Stimulated activated CD8-positive, alpha-beta memory T cell treated with anti-CD3 and anti-CD28 coated beads, Interleukin-7, amount 100 ng/mL, for 24 hours (primary cell): ENCODE measurements around the gene ROR2.

Experiments used
- DNase-seq: peaks from one replicate; pipeline ENCODE4 v3.0.0-alpha.2; 2020; ENCODE audit warnings: low read depth

The ROR2 gene

GRCh38 chr9:91771864-91772263 is 178.2 kb downstream of the ROR2 start:
- DNase-seq, result no peak

- no peak for DNase-seq
These were observed 179.0 kb downstream of the ROR2 start for GRCh38 chr9:91771027-91771426.

DNA sequence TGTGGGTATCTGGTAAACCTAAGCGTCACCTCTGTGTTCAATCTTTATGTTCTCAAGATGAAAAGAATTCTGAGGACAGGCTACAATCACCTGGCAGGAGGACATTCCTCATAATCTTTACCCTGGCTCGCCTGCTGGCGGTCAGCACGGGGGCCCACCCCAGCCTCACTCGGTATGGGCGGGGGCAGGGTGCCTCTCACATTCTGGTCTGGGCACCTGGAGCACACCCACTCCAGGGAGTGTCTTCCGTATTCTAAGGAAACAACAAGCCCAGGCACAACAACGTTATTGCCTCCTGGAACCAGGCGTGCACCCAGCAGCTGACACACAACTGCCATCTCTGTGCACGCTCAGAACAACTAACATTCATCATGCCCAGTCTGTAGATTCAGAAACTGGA is 179.8 kb downstream of the ROR2 start:
- no peak for DNase-seq

GRCh38 chr9:91768977-91769916 is 180.8 kb downstream of the ROR2 start:
- DNase-seq, result no peak

DNA sequence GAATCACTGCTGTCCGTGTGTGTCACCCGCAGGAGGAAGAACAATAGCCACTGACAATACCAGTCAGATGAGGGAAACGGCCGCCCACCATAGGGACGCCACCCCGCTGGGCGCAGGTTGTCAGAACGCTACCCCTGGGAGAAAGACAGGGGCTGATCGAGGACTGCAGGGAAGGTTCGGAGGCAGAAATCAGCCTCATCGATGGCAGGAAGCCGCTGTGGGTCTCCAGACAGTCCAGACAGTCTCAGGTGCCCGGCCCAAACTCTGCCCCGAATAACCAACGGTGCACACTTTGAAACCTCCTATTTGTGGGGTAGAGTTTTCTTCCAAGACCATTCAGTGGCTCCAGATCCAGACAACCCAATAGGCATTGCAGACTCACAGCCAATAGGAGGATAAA is 181.5 kb downstream of the ROR2 start:
- no peak for DNase-seq

GRCh38 chr9:91766315-91767069 is 183.5 kb downstream of the ROR2 start:
- no peak for DNase-seq

DNA sequence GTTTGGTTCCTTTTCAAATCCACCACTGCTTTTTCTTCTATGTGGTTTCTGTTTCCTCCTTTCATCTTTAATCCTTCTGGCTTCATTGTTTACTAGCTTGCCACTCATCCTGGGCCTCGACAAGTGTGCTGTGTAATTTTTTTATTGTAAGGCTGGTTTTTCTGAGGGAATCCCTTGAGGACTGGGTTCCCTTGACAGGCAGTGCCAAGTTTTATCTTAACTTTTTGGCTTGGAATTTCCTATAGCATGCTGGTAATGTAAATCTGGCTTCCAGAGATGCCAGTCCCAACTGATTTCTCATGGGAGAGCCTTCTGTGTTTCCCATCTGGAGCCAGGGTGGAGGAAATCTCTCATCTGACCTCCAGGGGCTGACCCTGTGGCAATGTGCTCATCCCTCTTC is 184.7 kb downstream of the ROR2 start:
- DNase-seq, result no peak

GRCh38 chr9:91764661-91765060 is 185.4 kb downstream of the ROR2 start:
- no peak for DNase-seq

DNA sequence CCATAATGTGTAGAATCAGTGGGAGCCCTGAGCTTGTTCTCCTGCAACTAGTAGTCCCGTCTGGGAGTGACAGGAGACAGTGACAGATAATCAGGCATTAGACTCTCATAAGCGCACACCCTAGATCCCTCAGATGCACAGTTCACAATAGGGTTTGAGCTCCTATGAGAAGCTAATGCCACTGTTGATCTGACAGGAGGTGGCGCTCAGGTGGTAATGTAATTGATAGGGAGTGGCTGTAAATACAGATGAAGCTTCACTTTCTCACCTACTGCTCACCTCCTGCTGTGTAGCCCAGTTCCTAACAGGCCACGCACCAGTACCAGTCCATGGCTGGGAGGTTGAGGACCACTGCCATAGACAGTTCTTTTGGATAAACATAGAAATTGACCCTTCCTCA is 188.7 kb downstream of the ROR2 start:
- no peak for DNase-seq

GRCh38 chr9:91760906-91761305 is 189.1 kb downstream of the ROR2 start:
- DNase-seq, result no peak

GRCh38 chr9:91758491-91758981 is 191.5 kb downstream of the ROR2 start:
- no peak for DNase-seq

DNA sequence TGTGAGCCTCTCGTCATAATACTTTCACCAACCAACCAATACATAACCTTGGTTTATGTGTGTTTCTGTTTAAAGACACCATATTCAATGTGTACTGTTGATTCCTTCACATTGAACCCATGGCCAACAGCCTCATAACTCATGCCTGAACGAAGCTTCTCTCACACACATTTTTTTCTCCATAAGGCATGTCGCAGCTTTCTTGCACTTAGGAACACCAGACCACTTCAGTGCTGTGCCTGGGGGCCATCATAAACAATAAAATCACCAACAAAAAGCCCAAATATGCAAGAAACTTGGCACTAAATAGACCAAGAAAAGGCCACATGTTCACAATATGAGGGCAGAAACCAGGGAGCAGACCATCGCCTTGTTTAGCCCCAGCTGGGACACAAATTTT is 192.2 kb downstream of the ROR2 start:
- DNase-seq, result no peak

GRCh38 chr9:91756510-91756780 is 193.6 kb downstream of the ROR2 start:
- no peak for DNase-seq

DNA sequence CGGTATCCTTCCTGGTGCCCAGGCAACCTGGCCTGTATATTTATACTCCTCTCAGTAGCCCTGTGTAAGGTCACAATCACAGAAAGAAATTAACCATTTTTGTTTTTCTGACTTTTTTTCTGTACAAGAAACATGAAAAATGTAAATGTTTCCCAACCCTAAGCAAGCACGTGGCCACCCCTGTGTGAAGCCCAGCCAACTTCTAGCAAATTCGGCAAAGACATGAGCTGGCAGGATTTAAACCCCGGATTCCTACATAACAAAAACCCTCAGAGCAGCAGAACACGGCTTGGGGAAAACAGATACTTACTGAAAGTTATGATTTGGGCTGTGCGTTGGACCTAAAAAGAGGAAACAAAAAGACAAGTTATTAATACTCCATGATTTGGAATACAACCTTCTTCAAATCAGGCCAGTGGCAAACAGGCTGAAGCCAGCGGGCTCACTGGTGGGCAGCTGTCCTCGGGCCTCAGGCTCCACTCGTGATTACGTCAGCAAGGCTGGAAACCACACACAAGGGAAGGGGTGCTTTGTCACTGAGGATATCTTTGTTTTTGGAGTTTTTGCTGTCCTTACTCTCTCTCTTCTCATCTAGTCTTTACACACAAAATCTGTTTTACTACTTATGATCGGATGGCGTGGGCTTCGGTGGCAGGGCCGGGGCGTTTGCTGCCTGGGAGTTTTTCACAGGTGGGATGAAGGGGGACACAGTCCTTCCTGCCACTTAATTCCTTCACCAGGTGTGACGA is 194.1 kb downstream of the ROR2 start:
- DNase-seq, result no peak

GRCh38 chr9:91753711-91754110 is 196.3 kb downstream of the ROR2 start:
- no peak for DNase-seq

DNA sequence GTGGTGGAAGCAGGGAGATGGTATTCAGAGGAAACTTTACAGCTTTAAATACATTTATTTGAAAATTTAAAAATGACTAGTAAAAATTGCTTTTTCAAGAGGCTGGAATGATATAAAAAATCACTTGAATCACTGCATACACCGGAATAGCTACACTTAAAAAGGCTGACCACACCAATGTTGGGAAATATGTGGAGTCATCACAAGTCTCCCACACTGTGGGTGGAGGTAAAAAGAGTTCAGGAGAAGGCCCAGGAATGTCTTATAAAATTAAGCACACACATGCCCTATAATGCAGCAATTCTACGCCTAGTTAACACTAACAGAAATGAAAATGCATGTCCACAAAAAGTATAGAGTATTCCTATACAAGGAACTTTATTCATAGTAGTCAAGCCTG is 198.1 kb downstream of the ROR2 start:
- no peak for DNase-seq

DNA sequence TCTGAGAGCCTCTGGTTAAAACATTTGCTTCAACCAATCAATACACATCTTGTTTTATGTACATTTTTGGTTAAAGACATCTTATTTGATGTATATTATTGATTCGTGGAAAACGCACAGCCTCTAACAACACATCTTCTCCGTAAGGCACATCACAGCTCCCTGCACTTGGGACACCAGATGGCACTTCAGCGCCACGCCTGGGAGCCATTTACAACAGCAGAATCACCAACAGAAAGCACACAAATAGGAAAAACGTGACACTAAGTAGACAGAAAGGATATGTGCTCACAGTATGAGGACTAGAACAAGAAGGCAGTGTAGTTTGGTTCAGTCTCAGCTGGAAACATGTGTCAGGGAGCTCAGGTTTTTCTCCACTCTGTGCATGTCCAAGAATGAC is 199.7 kb downstream of the ROR2 start:
- DNase-seq, result no peak

DNA sequence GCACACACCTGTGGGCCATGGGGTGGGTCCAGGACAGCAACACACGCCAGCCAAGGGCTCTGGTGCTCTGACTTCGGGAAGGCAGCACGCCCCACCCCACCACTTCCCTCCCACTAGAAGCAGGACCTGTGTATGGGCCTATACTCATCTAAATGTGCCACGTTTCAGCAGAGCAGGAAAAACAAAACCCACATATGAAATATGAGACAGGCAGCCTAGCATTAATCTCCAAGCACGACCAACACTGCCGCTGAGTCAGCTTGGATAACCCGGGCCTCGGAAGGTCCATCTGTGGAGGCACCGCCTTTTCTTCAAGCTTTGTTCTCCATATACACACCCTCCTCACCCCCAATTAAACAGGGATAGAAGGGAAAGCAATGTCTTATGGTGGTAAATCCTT is 203.1 kb downstream of the ROR2 start:
- no peak for DNase-seq

- DNase-seq, result no peak
These were observed 203.7 kb downstream of the ROR2 start for GRCh38 chr9:91746357-91746756.

GRCh38 chr9:91744114-91744513 is 205.9 kb downstream of the ROR2 start:
- DNase-seq, result no peak

DNA sequence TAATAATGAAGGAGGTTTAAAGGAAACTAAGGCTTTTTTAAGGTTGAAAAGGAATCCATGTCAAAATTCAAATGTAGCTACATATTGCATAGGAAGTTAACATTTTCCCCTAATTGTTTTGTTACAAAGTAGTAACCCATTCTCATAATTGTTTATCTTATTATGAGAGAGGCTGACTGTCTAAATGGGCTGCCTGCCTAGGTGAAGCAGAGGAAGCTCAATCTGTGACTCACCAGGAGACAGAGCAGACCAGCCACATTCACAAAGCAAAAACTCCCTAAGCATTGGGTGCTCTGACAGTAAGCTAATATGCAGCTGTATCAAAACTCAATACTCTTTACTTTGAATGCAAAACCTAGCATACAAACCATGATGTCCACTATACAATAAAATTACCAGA is 208.5 kb downstream of the ROR2 start:
- no peak for DNase-seq

GRCh38 chr9:91740701-91741100 is 209.3 kb downstream of the ROR2 start:
- DNase-seq, result no peak
